Measurements from ENCODE around the gene KCNAB1. TPM values are rescaled to one million over a fixed set of nuclear protein-coding genes. Genes with fewer than 3 reads are reported as not detected.
"Not testable (repeated sequence)": the region's sequence is repeated elsewhere in the genome, so short reads cannot be mapped to it uniquely, and the experiment has no call there.

KCNAB1 gene
- total RNA-seq, 2 donors from 2014 or later: 14.0 to 33.1 TPM

GRCh38 chr3:156133076-156133475 lies 12.7 kb downstream of the KCNAB1 start:
- DNase-seq (ENCODE audit: low spot score): no peak
- intact Hi-C loops (cut with DNase I): no loop called here

GRCh38 chr3:156135921-156136638 lies 15.7 kb downstream of the KCNAB1 start:
- no peak for DNase-seq (ENCODE audit: low spot score)
- intact Hi-C loops (cut with DNase I): no loop called here

GRCh38 chr3:156137397-156137796 lies 17.0 kb downstream of the KCNAB1 start:
- DNase-seq (ENCODE audit: low spot score); intact Hi-C loops (cut with DNase I): not testable (repeated sequence)

GRCh38 chr3:156140001-156140595 lies 19.7 kb downstream of the KCNAB1 start:
- no peak for DNase-seq (ENCODE audit: low spot score)
- intact Hi-C loops (cut with DNase I): loop anchor here in 1 of 2 donors (10.0 kb wide), 1 partner anchor 95 kb away; no protein-coding TSS in a partner anchor

- DNase-seq (ENCODE audit: low spot score): no peak
- intact Hi-C loops (cut with DNase I): loop anchor here in 1 of 2 donors (10.0 kb wide), 1 partner anchor 98 kb away; no protein-coding TSS in a partner anchor
Observed at GRCh38 chr3:156142702-156143101, 22.3 kb downstream of the KCNAB1 start.

GRCh38 chr3:156143136-156143535 lies 22.8 kb downstream of the KCNAB1 start:
- intact Hi-C loops (cut with DNase I): loop anchor here in 1 of 2 donors (10.0 kb wide), 1 partner anchor 98 kb away; no protein-coding TSS in a partner anchor
- no peak for DNase-seq (ENCODE audit: low spot score)

- no peak for DNase-seq (ENCODE audit: low spot score)
- intact Hi-C loops (cut with DNase I): loop anchor here in 1 of 2 donors (10.0 kb wide), 1 partner anchor 99 kb away; no protein-coding TSS in a partner anchor
Observed at GRCh38 chr3:156144060-156144459, 23.7 kb downstream of the KCNAB1 start.

GRCh38 chr3:156145866-156146265 lies 25.5 kb downstream of the KCNAB1 start:
- intact Hi-C loops (cut with DNase I): loop anchor here in 1 of 2 donors (10.0 kb wide), 1 partner anchor 101 kb away; no protein-coding TSS in a partner anchor
- no peak for DNase-seq (ENCODE audit: low spot score)

- no peak for DNase-seq (ENCODE audit: low spot score)
- intact Hi-C loops (cut with DNase I): loop anchor here in 1 of 2 donors (10.0 kb wide), 1 partner anchor 104 kb away; no protein-coding TSS in a partner anchor
Observed at GRCh38 chr3:156148345-156148945, 28.1 kb downstream of the KCNAB1 start.

GRCh38 chr3:156148946-156149381 lies 28.6 kb downstream of the KCNAB1 start:
- DNase-seq (ENCODE audit: low spot score): no peak
- intact Hi-C loops (cut with DNase I): loop anchor here in 1 of 2 donors (10.0 kb wide), 1 partner anchor 104 kb away; no protein-coding TSS in a partner anchor

- intact Hi-C loops (cut with DNase I): loop anchor here in 1 of 2 donors (5.0 to 10.0 kb wide), 2 partner anchors 105 to 357 kb away; no protein-coding TSS in a partner anchor
- no peak for DNase-seq (ENCODE audit: low spot score)
Observed at GRCh38 chr3:156149876-156150275, 29.5 kb downstream of the KCNAB1 start.

GRCh38 chr3:156150434-156151066 lies 30.2 kb downstream of the KCNAB1 start:
- intact Hi-C loops (cut with DNase I): loop anchor here in 1 of 2 donors (5.0 kb wide), 1 partner anchor 357 kb away; no protein-coding TSS in a partner anchor
- no peak for DNase-seq (ENCODE audit: low spot score)

- intact Hi-C loops (cut with DNase I): loop anchor here in 1 of 2 donors (5.0 kb wide), 1 partner anchor 355 kb away; no protein-coding TSS in a partner anchor
- peak; percentile 85 for DNase-seq (ENCODE audit: low spot score)
Observed at GRCh38 chr3:156151824-156152428, 31.5 kb downstream of the KCNAB1 start.

GRCh38 chr3:156158656-156159295 lies 38.4 kb downstream of the KCNAB1 start:
- no peak for DNase-seq (ENCODE audit: low spot score)
- intact Hi-C loops (cut with DNase I): no loop called here

- intact Hi-C loops (cut with DNase I): no loop called here
- no peak for DNase-seq (ENCODE audit: low spot score)
Observed at GRCh38 chr3:156160647-156161046, 40.3 kb downstream of the KCNAB1 start.

- intact Hi-C loops (cut with DNase I): no loop called here
- no peak for DNase-seq (ENCODE audit: low spot score)
Observed at GRCh38 chr3:156161172-156161571, 40.8 kb downstream of the KCNAB1 start.

- intact Hi-C loops (cut with DNase I): no loop called here
Observed at GRCh38 chr3:156163848-156164247, 43.5 kb downstream of the KCNAB1 start.

GRCh38 chr3:156166808-156167207 lies 46.4 kb downstream of the KCNAB1 start:
- intact Hi-C loops (cut with DNase I): no loop called here
- no peak for DNase-seq (ENCODE audit: low spot score)

More at GRCh38 chr3:156163848-156164247, 43.5 kb downstream of the KCNAB1 start:
- no peak for DNase-seq (ENCODE audit: low spot score)

Data from posterior vena cava (tissue), 2 donors.